GM12878 (cell line): ENCODE data around the gene BICRAL.

Source experiments
- ATF7 ChIP-seq: fragments of 450-650 bp; IDR thresholded peaks from 2 replicates; pipeline ENCODE4 v1.6.1; 2016; ENCODE audit warnings: low read depth, mild to moderate bottlenecking
- MXI1 ChIP-seq: fragments of 150-350 bp; IDR thresholded peaks from 2 replicates; pipeline ENCODE4 v1.6.1; 2011; ENCODE audit warnings: low read depth, mild to moderate bottlenecking, inconsistent platforms, low read length, improper control_type of control experiment
- POLR2A ChIP-seq: IDR thresholded peaks from 2 replicates; pipeline ENCODE4 v1.6.1; 2011; ENCODE audit warnings: low read depth, mild to moderate bottlenecking, low read length
- TAF1 ChIP-seq: IDR thresholded peaks from 2 replicates; pipeline ENCODE4 v1.6.1; 2011; ENCODE audit warnings: mild to moderate bottlenecking, low read depth, low read length, borderline replicate concordance
- ZNF384 ChIP-seq: IDR thresholded peaks from 2 replicates; pipeline ENCODE4 v1.6.1; 2012; ENCODE audit warnings: low read depth, mild to moderate bottlenecking, low read length, improper control_type of control experiment, borderline replicate concordance
- TF ChIP-seq, protein P1 (sequence below), 3 experiments: IDR thresholded peaks in 2 of 3; conservative IDR thresholded peaks in 1 of 3; 2 replicates each; pipeline ENCODE4 v1.5.1; 2011; ENCODE audit warnings: low read depth in 3 of 3, low read length in 3 of 3, mild to moderate bottlenecking in 3 of 3, control low read depth in 2 of 3, moderate library complexity in 2 of 3, inconsistent platforms in 1 of 3, mixed read lengths in 1 of 3; ENCODE audit not compliant: control insufficient read depth in 2 of 3, insufficient read depth in 1 of 3; ENCODE audit errors: extremely low read depth in 1 of 3

DNA sequence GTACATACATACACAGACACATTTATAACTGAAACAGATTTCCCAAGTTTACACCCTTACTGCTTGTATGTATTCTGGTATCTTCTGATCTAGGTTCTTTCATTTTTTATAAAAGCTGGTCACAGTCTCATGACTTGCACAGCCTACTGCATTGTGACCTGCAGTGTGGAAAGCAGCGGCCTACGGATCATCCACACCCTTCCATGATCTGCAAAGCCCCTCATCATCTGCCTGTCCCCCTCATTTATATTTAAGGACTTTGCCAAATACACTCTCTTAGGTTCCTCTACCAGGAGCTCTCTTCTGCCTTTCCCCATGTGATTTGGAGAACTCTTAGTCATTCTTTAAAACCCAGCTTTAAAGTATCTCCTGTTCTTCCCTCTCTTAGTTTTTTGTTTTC, 12.0 kb upstream of the BICRAL start:
- TF ChIP-seq MXI1 = no peak
- TF ChIP-seq POLR2A = no peak
- TF ChIP-seq, protein P1, sequence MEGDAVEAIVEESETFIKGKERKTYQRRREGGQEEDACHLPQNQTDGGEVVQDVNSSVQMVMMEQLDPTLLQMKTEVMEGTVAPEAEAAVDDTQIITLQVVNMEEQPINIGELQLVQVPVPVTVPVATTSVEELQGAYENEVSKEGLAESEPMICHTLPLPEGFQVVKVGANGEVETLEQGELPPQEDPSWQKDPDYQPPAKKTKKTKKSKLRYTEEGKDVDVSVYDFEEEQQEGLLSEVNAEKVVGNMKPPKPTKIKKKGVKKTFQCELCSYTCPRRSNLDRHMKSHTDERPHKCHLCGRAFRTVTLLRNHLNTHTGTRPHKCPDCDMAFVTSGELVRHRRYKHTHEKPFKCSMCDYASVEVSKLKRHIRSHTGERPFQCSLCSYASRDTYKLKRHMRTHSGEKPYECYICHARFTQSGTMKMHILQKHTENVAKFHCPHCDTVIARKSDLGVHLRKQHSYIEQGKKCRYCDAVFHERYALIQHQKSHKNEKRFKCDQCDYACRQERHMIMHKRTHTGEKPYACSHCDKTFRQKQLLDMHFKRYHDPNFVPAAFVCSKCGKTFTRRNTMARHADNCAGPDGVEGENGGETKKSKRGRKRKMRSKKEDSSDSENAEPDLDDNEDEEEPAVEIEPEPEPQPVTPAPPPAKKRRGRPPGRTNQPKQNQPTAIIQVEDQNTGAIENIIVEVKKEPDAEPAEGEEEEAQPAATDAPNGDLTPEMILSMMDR (IDR thresholded peaks at IDR 0.05 in 2 of 3, conservative IDR thresholded peaks at IDR 0.05 in 1 of 3; ENCODE audit: control insufficient read depth in 2 of 3, extremely low read depth in 1 of 3, insufficient read depth in 1 of 3, low read depth in 3 of 3, low read length in 3 of 3) = no peak
- no peak for TF ChIP-seq ZNF384
- TF ChIP-seq TAF1 = no peak
- no peak for TF ChIP-seq ATF7
